ENCODE data around the gene GGA3.

GRCh38 chr17:75267411-75268232 is 6.2 kb upstream of the GGA3 start:
- TF ChIP-seq GATA2 (IDR thresholded peaks at IDR 0.05; ENCODE audit: low read depth, low read length) (no peak), GATA3 (IDR thresholded peaks at IDR 0.05; ENCODE audit: low read depth, low read length) (no peak)
